OCI-LY3 (cell line): ENCODE measurements around the gene BIVM.

Source experiments
- CTCF ChIP-seq: fragments of 200-600, 300-600 bp; sonication (generic); IDR thresholded peaks from 2 replicates; pipeline ENCODE4 v1.5.1; 2014; ENCODE audit warnings: antibody characterized with exemption, low read length, low read depth
- EZH2phosphoT487 ChIP-seq: fragments of 200-600 bp; shearing (Covaris generic); IDR thresholded peaks from 2 replicates; pipeline ENCODE4 v1.6.1; 2018; ENCODE audit warnings: antibody characterized with exemption, mixed run types, low read depth

- TF ChIP-seq CTCF: no peak
- TF ChIP-seq EZH2phosphoT487: no peak
Observed at GRCh38 chr13:102770435-102770834, 28.5 kb upstream of the BIVM start.
